ENCODE results near the gene DEFB114.

The DEFB114 gene

GRCh38 chr6:49911252-49911651 is 52.7 kb downstream of the DEFB114 start:
- Histone ChIP-seq H3K27ac (ENCODE audit: extremely low read depth, low read depth, low read length) (no peak overlapping the region), H3K9me3 (ENCODE audit: control insufficient read depth, insufficient read depth, low read depth, low read length) (no peaks in the 10 kb centered on the region), H3K4me3 (ENCODE audit: low read depth, low read length) (no peak overlapping the region), H3K4me1 (ENCODE audit: control insufficient read depth, insufficient read depth, low read length) (no peaks in the 10 kb centered on the region), H3K36me3 (ENCODE audit: control insufficient read depth in 2 of 2, insufficient read depth in 1 of 2, low read length in 2 of 2) (no peaks in the 10 kb centered on the region)
- POLR2A ChIA-PET = no interaction called here
- CTCF ChIA-PET = no interaction called here
- TF ChIP-seq ZNF266 (tag by site-specific recombination; IDR thresholded peaks at IDR 0.05; ENCODE audit: low read depth) = no peak
- no peak for TF ChIP-seq ZNF24 (tag by site-specific recombination; IDR thresholded peaks at IDR 0.05)
- no peak for TF ChIP-seq ZNF26 (tag by site-specific recombination; IDR thresholded peaks at IDR 0.05)
- TF ChIP-seq ZNF585B (tag by site-specific recombination; IDR thresholded peaks at IDR 0.05) = no peak
- TF ChIP-seq ZNF132 (tag by site-specific recombination; IDR thresholded peaks at IDR 0.05; ENCODE audit: borderline replicate concordance) = no peak
- no peak for TF ChIP-seq KLF8 (tag by site-specific recombination; IDR thresholded peaks at IDR 0.05)
- no peak for TF ChIP-seq ZBTB1 (tag by site-specific recombination; IDR thresholded peaks at IDR 0.05)
- TF ChIP-seq ZNF513 (tag by site-specific recombination; IDR thresholded peaks at IDR 0.05) = no peak
- TF ChIP-seq ZNF610 (tag by site-specific recombination; IDR thresholded peaks at IDR 0.05; ENCODE audit: borderline replicate concordance) = no peak
- no peak for TF ChIP-seq INSM2 (tag by site-specific recombination; IDR thresholded peaks at IDR 0.05)
- no peak for TF ChIP-seq KLF10 (tag by site-specific recombination; IDR thresholded peaks at IDR 0.05)
- TF ChIP-seq HOXD13 (CRISPR knock-in tag; IDR thresholded peaks at IDR 0.05; ENCODE audit: borderline replicate concordance) = no peak
